Ramos (cell line): ENCODE measurements around the gene GNAT2.
"Not testable (repeated sequence)": the region's sequence is repeated elsewhere in the genome, so short reads cannot be mapped to it uniquely, and the experiment has no call there.

Experiments used
- in situ Hi-C: fragments of 300-500 bp; cut with MboI; formaldehyde crosslinking; loops from one replicate; pipeline ENCODE4 v1.14.3; 2022; ENCODE audit warnings: low sequenced_read_pairs; ENCODE audit not compliant: unreplicated experiment

GNAT2 gene

DNA sequence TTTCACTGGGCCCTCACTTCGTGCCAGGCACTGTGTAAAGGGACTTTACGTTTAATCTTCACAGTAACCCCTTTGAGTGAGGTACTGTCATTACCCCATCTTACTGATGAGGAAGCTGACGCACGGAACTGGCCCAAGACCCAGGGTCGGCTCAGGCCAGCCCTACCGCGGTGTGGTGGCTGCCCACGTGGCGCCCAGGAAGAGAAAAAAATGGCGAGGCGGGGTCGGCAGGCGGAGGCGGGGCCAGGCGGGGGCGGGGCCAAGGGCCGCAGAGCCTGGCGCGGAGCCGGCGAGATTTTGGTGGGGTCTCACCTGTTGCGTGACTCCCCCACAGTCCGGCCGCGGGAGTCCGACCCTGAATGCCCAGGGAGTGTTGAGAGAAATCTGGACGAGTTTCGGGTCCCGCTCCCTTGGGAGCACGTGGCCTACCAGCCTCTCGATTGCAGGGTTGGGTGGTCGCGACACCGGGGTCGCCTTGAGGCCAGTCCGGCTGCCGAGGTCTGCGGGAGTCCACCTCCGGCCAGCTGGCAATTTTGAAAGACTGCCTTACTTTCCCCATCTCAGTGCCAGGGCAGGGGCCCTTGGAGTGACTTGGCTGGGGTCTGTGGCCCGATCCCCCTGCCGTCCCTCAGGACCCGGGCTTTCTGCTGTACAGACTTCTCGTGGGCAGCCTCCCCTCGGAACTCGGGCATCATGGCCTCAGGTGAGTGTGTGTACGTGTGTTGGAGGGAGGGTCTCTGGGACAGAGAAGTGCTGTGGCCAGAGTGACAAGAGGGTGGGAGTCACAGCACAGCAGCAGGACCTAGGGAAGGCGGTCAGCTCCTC is at the start of gene GNAT2, which contains the start of gene AMPD2:
GNAT2 (minus strand) TSS at position 41 of the 825 bp plus-strand sequence. CDS start 6,746 bp downstream, outside the sequence.
AMPD2 (plus strand) TSS at position 262 of the 825 bp plus-strand sequence. CDS start 1,339 bp downstream, outside the sequence.
- in situ Hi-C loops = no loop called here

DNA sequence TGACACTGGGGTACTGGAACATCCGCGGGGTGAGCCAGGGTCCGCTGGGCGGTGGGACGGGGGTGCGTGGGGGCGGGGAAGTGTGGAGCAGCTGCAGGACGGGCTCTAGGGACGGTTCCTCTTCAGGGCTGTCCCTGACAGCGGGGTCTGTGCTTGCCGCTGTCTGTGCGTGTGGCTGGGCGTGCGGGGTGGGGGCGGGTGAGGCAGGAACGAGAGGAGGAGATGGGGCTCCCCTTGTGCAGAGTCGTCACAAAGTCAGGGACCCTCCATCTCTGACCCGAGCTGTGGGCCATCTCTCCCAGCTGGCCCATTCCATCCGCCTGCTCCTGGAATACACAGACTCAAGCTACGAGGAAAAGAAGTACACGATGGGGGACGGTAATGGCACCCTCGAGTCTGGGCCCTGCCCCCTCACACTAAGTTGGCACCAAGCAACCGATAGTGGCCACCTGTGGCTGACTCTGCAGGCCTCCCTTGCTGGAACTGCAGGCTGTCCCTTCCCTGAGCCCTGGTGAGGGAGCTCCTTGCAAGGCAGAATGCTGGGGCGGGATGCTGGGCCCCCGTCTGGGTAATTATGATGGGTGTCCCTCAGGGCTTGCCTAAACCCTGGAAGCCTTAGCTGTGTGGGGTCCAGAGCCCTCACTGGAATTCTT is 48.8 kb upstream of the GNAT2 start:
- in situ Hi-C loops = no loop called here

DNA sequence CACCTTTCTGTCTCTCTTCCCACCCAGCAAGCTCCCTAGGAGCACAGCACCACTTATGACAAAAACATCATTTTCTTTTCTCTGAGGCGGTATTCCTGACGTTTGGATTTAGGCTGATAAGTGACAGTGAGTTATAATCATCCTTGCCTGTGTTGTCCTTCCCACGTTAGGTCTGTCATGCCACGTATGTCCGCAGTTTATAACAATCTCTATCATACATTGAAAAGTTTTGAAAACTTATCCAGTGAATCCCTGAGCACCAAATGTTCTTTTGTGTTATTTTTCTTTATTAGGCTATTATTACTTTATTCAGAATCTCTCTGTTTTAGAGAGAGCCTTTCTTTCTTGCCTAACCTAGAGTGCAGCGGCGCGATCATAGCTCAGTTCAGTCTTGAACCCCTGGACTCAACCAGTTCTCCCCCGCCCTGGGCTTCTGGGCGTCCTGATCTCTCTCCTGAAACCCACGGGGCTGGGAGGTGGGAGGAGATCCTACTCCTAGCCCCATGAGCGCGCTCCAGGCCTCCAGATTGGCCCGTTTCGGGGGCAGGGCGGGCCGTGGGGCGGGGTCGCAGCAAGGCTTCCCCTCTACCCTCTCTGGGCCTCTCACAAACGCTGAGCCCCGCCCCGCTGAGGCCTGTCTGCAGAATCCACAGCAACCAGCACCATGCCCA is 48.2 kb upstream of the GNAT2 start, which contains the start of gene GSTM2:
GSTM2 (plus strand) TSS at position 606 of the 671 bp plus-strand sequence; CDS start at position 665, 59 bp downstream.
- in situ Hi-C loops = no loop called here

DNA sequence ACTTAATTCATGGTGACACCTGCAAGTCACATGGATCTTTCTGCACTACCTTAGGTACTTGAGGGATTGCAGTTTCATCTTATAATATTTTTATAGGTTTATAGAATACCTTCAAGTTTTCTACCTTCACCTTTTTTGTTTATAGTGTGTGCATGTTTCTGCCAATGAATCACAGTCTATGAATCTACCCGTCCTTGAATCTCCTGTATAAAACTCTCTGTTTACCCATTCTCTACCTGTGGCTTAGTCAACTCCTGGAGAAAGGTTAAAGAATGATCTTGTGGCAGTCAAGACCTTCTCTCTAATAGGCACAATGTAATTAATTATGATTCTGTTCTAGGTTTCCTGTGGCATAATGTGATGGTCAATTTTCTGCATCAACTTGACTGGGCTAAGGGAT is 45.3 kb upstream of the GNAT2 start:
- in situ Hi-C loops = no loop called here

DNA sequence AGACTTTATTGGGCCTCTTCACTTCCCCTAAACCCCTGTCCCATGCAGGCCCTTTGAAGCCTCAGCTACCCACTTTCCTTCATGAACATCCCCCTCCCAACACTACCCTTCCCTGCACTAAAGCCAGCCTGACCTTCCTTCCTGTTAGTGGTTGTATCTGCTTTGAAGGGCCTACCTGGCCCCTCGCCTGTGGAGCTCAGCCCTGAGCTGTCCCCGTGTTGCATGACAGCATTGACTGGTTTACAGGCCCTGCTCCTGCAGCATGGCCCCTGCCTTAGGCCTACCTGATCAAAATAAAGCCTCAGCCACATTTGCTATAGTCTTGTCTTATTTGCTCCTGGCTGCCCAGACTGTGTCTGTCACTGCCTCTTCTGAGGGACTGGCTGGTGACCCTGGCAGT is 42.0 kb upstream of the GNAT2 start:
- in situ Hi-C loops = no loop called here

DNA sequence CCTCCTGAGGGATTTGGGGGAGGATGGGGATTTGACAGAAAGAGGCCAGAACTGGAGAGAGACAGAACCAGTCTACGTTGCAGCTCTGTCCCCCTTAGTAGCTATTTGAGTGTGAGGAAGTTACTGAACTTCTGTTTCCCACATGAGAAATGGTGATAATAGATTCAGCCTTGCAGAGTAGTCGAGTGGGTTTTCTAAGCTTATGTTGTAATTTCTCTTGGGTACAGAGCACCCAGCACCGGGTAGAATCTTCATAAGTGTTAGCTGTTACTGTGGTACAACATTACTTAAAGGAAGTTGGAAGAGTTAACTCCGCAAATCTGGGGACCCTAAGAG is 41.2 kb upstream of the GNAT2 start:
- in situ Hi-C loops = not testable (repeated sequence)

DNA sequence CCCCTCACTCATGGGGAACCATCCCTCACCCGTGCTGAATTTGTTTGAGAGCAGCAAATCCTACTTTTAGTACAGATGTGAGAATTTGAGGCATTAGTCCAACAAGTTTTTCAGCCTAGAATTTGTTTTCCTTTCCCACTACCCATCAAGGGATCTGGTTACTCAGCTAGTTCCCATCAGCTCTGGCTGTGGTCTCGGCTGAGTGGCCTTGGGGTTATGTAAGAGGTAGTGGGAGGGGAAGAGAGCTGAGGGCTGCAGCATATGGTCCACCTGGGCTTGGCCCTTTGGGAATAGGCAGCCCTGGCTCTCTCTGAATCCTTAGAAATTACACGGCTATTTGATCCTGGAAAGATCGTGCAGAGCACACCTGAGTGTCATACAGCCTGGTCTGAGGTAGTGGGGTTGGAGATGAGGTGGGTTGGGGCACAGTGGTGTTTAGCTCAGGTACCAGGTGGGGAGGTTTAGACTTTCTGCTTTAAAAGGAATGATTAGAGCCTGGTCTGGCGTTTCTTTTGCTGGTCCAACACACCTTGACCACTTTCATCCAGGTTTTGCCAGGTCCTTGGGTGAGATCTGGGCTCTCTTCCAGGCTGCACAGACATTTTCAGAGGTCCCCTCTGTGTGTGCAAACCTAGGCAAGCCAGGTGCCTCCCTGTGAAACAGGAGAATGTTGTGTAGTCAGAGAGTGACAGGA is 40.7 kb upstream of the GNAT2 start:
- in situ Hi-C loops = no loop called here

DNA sequence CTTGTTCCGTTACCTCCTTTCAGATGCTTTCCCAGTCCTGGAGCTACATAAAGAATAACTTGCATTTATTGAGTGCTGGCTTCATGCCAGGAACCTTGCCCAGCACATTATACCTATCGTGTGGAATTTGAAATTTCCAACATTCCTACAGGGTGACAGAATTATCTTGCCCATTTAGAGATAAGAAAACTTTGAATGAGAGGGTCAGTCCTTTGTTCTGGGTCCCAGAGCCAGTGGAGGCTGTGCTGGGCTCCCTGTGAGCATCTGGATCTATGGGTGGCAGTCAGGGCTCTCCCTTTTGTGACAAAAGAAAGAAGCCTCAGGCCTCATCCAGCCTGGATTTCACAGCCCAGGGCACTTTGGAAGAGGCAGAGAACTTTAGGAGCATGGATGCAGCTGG is 39.7 kb upstream of the GNAT2 start:
- in situ Hi-C loops = no loop called here

DNA sequence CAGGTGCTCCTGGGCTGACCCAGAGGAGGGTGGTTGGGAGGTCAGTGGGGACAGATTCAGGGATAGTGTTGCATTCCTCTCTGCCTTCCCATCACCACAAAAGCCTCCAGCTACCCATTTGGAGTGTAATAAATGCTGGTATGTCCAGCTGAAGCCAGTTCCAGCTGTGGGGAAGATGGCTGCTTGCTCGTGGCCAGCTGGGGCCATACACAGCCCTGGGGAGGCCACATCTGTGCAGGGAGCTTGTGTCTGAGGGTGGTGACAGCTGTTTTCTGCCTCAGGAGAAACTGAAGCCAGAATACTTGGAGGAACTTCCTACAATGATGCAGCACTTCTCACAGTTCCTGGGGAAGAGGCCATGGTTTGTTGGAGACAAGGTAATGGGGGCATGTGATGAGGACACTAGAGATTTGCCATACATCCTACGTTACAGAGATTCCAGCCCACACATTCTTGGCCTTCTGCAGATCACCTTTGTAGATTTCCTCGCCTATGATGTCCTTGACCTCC is 39.2 kb upstream of the GNAT2 start:
- in situ Hi-C loops = no loop called here

DNA sequence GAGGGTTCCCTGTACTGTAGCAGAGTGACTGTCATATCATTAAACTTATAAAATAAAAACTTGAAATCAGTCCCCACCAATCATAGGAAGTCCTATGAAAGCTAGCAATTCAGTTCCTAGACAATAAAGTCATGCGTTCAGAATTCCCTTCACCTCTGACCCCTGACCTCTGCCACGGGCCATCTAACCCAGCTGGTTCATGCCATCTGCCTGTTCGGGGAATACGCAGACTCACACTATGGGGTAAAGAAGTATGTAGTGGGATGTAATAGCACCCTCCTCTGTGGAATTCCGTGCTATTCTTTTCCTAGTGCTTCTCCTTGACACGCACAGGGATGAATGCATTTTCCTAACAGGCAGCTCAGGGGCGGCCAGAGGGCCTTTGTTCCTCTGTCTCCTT is 38.6 kb upstream of the GNAT2 start:
- in situ Hi-C loops = no loop called here

DNA sequence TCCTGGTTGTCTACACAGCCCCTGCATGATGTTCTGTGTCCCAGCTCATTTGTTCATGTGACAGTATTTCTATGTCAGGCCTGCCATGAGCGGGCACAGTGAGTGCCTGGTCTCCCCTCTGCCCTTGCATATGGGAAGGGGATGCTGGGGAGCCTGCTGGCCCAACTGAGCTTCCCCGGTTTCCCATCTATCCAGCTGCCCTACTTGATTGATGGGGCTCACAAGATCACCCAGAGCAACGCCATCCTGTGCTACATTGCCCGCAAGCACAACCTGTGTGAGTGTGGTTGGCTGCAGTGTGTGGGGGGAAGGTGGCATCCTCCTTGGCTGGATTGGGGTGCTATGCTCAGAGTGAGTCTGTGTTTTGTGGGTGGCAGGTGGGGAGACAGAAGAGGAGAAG is 38.0 kb upstream of the GNAT2 start:
- in situ Hi-C loops = no loop called here

DNA sequence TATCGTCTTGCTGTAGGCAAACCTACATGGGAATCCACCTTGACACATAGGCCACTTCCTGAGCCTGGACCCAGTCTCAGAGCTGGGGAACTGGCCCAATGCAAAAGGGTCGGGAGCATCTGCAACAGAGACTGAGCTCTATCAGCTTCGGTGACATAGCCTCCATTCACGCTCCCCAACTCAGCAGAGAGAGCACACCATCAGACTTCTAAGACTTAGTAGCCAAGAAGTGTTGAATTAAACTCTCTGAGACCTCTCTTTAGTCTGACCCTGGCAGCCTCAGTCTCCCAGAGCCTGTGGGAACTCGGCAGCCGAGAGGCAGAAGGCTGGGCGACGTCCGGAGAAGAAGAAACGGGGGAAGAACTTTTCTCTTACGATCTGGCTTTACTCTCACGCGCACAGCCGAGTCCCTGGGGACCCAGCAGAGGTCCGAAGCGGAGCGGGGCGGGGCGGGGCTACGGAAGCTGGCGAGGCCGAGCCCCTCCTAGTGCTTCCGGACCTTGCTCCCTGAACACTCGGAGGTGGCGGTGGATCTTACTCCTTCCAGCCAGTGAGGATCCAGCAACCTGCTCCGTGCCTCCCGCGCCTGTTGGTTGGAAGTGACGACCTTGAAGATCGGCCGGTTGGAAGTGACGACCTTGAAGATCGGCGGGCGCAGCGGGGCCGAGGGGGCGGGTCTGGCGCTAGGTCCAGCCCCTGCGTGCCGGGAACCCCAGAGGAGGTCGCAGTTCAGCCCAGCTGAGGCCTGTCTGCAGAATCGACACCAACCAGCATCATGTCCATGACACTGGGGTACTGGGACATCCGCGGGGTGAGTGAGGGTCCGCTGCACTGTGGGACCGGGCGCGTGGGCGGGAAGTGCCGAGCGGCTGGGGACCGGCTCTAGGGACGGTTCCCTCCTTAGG is 36.5 kb upstream of the GNAT2 start, which contains the start of gene GSTM4:
GSTM4 (plus strand) TSS at position 485 of the 905 bp plus-strand sequence; CDS start at position 776, 291 bp downstream.
- in situ Hi-C loops = no loop called here

DNA sequence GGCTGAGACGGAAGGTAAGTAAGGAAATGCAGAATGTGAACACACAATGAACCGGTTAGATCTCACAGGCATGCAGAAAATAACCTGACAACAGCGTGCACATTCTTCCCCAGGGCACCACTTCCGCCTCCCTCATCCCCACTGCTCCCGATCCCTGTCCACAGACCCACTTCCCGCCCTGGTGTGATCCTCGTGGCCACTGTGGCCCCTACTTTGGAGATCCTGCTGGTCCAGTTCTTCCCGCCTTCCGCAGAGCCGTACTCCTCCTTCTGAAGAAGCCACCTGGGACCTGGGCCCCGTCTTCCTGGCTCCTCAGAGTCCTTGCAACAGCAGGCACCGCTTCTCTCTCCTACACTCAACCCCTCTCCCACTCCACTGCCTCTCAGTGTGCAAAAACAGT is 35.1 kb upstream of the GNAT2 start:
- in situ Hi-C loops = no loop called here

DNA sequence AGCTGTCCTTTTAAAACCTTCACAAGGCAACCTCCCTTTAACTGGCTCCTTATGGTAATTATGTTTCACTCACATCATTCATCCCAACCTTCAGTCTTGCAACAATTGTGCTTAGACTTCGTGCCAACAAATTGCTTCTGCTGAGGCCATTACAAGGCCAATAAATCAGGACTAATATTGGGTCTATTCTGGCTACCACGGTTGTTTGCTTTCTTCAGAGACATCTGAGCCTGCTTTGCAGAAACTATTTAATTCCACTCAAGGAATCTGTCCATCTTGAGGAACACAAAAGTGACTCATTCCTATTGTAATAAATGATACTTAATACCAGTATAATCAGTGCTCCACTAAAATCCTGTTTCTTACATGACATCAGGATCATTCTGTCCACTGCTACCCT is 33.9 kb upstream of the GNAT2 start:
- in situ Hi-C loops = no loop called here

DNA sequence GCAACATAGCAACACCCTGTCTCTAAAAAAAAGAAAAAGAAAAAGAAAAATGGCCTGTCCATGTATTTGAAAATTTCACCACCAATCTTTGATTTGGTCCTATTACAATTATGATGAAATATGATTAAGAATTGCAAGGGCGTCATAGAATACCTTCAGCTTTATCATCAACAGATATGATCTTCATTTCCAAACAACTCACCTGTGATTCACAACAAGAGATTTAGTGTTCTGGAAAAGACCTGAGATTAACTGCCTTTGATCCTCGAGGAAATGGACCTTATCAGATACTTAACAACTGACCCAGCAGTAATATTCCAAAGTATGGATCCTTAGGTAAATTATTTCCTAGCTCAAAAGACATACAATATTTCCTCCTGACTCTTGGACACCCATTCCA is 33.0 kb upstream of the GNAT2 start:
- in situ Hi-C loops = no loop called here

DNA sequence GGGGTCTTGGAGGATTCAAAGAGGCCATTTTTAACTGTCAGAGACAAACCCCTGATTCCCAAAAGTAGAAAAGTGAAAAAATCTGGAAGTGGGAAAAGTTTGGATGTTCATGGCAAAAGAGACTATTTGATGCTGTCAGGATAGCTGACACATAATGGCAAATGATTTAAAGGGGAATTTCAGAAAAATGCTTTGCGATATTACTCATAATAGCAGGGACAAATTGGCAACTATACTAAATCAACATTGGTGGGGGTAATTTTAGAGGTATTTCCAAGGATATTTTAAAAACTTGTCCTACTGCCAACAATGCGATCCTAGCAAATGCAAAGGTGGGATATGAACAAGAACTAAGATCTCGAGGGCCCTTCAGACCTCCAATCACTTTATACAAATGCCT is 31.2 kb upstream of the GNAT2 start:
- in situ Hi-C loops = no loop called here

DNA sequence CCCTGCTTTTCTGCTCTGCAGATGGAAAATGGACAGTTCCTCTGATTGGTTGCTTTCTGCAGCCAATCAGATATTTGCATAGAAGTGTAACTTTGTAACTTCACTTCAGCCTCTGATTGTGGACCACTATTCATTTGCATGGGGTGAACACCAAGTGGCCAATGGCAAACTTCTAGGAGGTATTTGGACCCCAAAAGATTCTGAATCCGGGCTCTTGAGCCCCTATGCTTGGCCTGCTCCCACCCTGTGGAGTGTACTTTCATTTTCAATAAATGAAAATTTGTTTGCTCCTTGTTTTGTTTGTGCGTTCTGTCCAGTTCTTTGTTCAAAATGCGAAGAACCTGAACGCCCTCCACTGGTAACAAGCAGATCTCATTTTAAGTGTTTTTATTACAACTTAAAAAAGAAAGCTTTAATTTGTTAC is 30.1 kb upstream of the GNAT2 start:
- in situ Hi-C loops = no loop called here

DNA sequence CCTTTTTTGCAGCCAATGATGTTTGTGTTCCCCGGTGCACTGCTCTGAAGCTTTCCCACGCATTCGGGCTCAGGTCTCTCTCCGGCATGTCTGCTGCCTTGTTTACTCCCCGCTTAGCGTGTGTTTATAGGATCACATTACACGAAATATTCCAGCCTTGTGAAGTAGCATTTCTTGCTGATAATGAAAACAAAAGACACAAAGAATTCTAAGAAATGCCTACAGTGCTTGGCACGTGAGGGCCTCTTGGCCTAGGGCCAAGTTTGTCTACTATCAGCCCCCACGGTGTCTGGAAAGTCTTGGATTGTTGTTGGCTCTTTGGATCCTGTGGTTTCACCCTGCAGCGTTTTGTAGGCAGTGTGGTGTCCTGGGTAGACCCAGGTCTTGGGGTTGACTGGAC is 25.3 kb upstream of the GNAT2 start:
- in situ Hi-C loops = loop anchor here (5.0 kb wide), 2 partner anchors 128 to 343 kb away; no protein-coding TSS in a partner anchor
